CD8-positive, alpha-beta memory T cell (primary cell): ENCODE measurements around the gene HOMEZ. TPM values are rescaled to one million over a fixed set of nuclear protein-coding genes. Genes with fewer than 3 reads are reported as not detected.
"Not testable (repeated sequence)": the region's sequence is repeated elsewhere in the genome, so short reads cannot be mapped to it uniquely, and the experiment has no call there.

Source experiments
- CTCF ChIA-PET: fragments of 350-600 bp; sonication (Branson Sonifier 250); formaldehyde crosslinking; loops from one replicate; lab custom pipeline; 2021; ENCODE audit warnings: antibody characterized with exemption; lab: Charles Lee
- POLR2A ChIA-PET: fragments of 350-600 bp; sonication (Branson Sonifier 250); formaldehyde crosslinking; loops from one replicate; lab custom pipeline; 2021; ENCODE audit warnings: antibody characterized with exemption; lab: Charles Lee
- DNase-seq, 5 donors: peaks; one replicate each; pipeline versions ENCODE4 v3.0.0 to v3.0.0-alpha.2; 2020 to 2022; ENCODE audit warnings: mixed read lengths in 1 of 5
- H3K27ac ChIP-seq: one replicate; pipeline ENCODE4 v1.7.0; 2013; ENCODE audit warnings: low read depth, mild to moderate bottlenecking, low read length, moderate library complexity
- H3K27me3 ChIP-seq: 2 replicates; pipeline ENCODE4 v1.7.0; 2013; ENCODE audit warnings: low read length, mild to moderate bottlenecking; ENCODE audit not compliant: insufficient read depth, poor library complexity, severe bottlenecking
- H3K36me3 ChIP-seq: 2 replicates; pipeline ENCODE4 v1.7.0; 2013; ENCODE audit warnings: mild to moderate bottlenecking, low read length, moderate library complexity; ENCODE audit not compliant: insufficient read depth
- H3K4me1 ChIP-seq: 2 replicates; pipeline ENCODE4 v1.7.0; 2013; ENCODE audit warnings: mild to moderate bottlenecking, low read length, moderate library complexity; ENCODE audit not compliant: insufficient read depth
- H3K4me3 ChIP-seq: 2 replicates; pipeline ENCODE4 v1.7.0; 2013; ENCODE audit warnings: mild to moderate bottlenecking, low read length
- H3K9me3 ChIP-seq: 2 replicates; pipeline ENCODE4 v1.7.0; 2013; ENCODE audit warnings: mild to moderate bottlenecking, low read length
- H3K27ac Mint-ChIP-seq, 8 donors: one replicate each; pipeline ENCODE4 v1.8.0; 2020 to 2021; ENCODE audit warnings: mixed read lengths in 8 of 8, mild to moderate bottlenecking in 6 of 8, inconsistent platforms in 3 of 8, moderate library complexity in 3 of 8
- H3K27me3 Mint-ChIP-seq, 2 donors: one replicate each; pipeline ENCODE4 v1.8.0; 2020 to 2021; ENCODE audit warnings: mixed read lengths in 2 of 2, mild to moderate bottlenecking in 1 of 2, moderate library complexity in 1 of 2
- H3K36me3 Mint-ChIP-seq, 3 donors: one replicate each; pipeline ENCODE4 v1.8.0; 2020 to 2021; ENCODE audit warnings: mixed read lengths in 3 of 3, inconsistent platforms in 1 of 3, mild to moderate bottlenecking in 1 of 3
- H3K4me1 Mint-ChIP-seq, 3 donors: one replicate each; pipeline ENCODE4 v1.8.0; 2020 to 2021; ENCODE audit warnings: mixed read lengths in 3 of 3, inconsistent platforms in 1 of 3, mild to moderate bottlenecking in 1 of 3
- H3K4me3 Mint-ChIP-seq, 7 donors: one replicate each; pipeline ENCODE4 v1.8.0; 2020 to 2021; ENCODE audit warnings: mixed read lengths in 7 of 7, mild to moderate bottlenecking in 6 of 7, moderate library complexity in 4 of 7, inconsistent platforms in 2 of 7
- H3K9me3 Mint-ChIP-seq, 5 donors: one replicate each; pipeline ENCODE4 v1.8.0; 2020 to 2022; ENCODE audit warnings: mixed read lengths in 5 of 5, mild to moderate bottlenecking in 3 of 5, moderate library complexity in 2 of 5, inconsistent platforms in 1 of 5
- polyA plus RNA-seq: library from polyadenylated mRNA; unstranded; fragments of 300-500 nt; fragmentation: Illumina TruSeq; gene quantifications from one replicate; pipeline ENCODE4 v1.2.3, GENCODE V29; 2021
- total RNA-seq, 2 experiments: library from RNA; stranded (reverse); gene quantifications; one replicate each; pipeline ENCODE4 v1.2.3, GENCODE V29; 2021

Gene HOMEZ
- total and polyA plus RNA-seq, 3 experiments from 2014 or later: 4.9 to 13.4 (median 12.8) TPM

DNA sequence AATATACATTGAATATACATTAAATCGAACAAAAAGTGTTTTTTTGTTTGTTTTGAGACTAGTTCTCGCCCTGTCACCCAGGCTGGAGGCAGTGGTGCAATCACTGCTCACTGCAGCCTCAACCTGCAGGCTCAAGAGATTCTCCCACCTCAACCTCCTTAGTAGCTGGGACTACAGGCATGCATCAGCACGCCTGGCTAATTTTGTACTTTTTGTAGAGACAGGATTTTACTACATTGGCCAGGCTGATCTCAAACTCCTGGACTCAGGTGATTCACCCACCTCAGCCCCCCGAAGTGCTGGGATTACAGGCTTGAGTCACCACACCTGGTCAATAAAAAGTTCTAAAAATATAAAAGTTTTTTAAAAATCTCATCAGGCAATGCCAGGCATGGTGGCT lies 58.4 kb downstream of the HOMEZ start:
- peaks cover 0 to 9% (median 4%) of the 10 kb centered on the region in 5 donors for H3K9me3 Mint-ChIP-seq
- ChIA-PET CTCF (no interaction called here), POLR2A (no interaction called here)

DNA sequence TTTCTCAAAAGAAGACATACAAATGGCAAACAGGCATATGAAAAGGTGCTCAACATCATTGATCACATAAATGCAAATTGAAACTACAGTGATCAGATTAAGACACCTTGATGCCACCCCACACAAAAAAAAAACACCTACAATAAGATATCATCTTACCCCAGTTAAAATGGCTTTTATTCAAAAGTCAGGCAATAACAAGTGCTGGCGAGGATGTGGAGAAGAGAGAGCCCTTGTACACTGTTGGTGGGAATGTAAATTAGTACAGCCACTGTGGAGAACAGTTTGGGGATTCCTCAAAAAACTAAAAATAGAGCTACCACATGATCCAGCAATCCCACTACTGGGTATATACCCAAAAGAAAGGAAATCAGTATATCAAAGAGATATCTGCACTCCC lies 61.0 kb downstream of the HOMEZ start:
- H3K4me3 Mint-ChIP-seq, H3K4me1 ChIP-seq, H3K36me3 Mint-ChIP-seq, DNase-seq, H3K4me3 ChIP-seq, H3K27me3 ChIP-seq, H3K9me3 ChIP-seq, H3K36me3 ChIP-seq, POLR2A ChIA-PET, H3K27ac Mint-ChIP-seq, H3K4me1 Mint-ChIP-seq, H3K9me3 Mint-ChIP-seq, H3K27ac ChIP-seq: not testable (repeated sequence)
- CTCF ChIA-PET: interaction anchor here (0.6 kb wide), 1 partner anchor 1729 kb away, joined by 3 read pairs; no protein-coding TSS in a partner anchor
- peaks cover 14 to 32% of the 10 kb centered on the region in 2 donors for H3K27me3 Mint-ChIP-seq

More for the DNA sequence above, 58.4 kb downstream of the HOMEZ start:
- no peak overlapping the region for H3K4me3 ChIP-seq
- Mint-ChIP-seq H3K4me1 (no peaks in the 10 kb centered on the region), H3K27ac (no peak overlapping the region), H3K4me3 (no peak overlapping the region), H3K27me3 (peaks cover 6 to 15% of the 10 kb centered on the region in 2 donors), H3K36me3 (no peaks in the 10 kb centered on the region)
- no peak overlapping the region for H3K27ac ChIP-seq
- DNase-seq: no peak
- no peaks in the 10 kb centered on the region for H3K27me3 ChIP-seq
- no peaks in the 10 kb centered on the region for H3K4me1 ChIP-seq
- no peaks in the 10 kb centered on the region for H3K9me3 ChIP-seq
- no peaks in the 10 kb centered on the region for H3K36me3 ChIP-seq

Other genes starting within 250 kb of the HOMEZ start
- not detected for gene PSMB11, start 243.9 kb downstream of the HOMEZ start, total RNA-seq
- gene PSMB11, start 243.9 kb downstream of the HOMEZ start, polyA plus RNA-seq: not detected
- gene CDH24, start 228.6 kb downstream of the HOMEZ start, total RNA-seq: under 1 TPM; 0.82 to 0.88 TPM
- gene CDH24, start 228.6 kb downstream of the HOMEZ start, polyA plus RNA-seq: 0.36 TPM
- 100 to 1,000 TPM; 195 to 198 TPM for gene ACIN1, start 191.0 kb downstream of the HOMEZ start, total RNA-seq
- gene ACIN1, start 191.0 kb downstream of the HOMEZ start, polyA plus RNA-seq: 15.1 TPM
- 10 to 100 TPM; 52.5 to 55.6 TPM for gene C14orf119, start 190.6 kb downstream of the HOMEZ start, total RNA-seq
- gene C14orf119, start 190.6 kb downstream of the HOMEZ start, polyA plus RNA-seq: 112 TPM
- not detected for gene CIROP, start 181.1 kb downstream of the HOMEZ start, total RNA-seq
- not detected for gene CIROP, start 181.1 kb downstream of the HOMEZ start, polyA plus RNA-seq
- gene CEBPE, start 166.9 kb downstream of the HOMEZ start, total RNA-seq: under 1 TPM; 0.16 to 0.22 TPM
- gene CEBPE, start 166.9 kb downstream of the HOMEZ start, polyA plus RNA-seq: not detected
- 1 to 10 TPM; 1.4 to 2.5 TPM for gene SLC7A8, start 102.5 kb downstream of the HOMEZ start, total RNA-seq
- 0.51 TPM for gene SLC7A8, start 102.5 kb downstream of the HOMEZ start, polyA plus RNA-seq
- gene RNF212B, start 48.2 kb downstream of the HOMEZ start, total RNA-seq: not detected
- gene RNF212B, start 48.2 kb downstream of the HOMEZ start, polyA plus RNA-seq: not detected
- gene PPP1R3E, start 16.7 kb upstream of the HOMEZ start, total RNA-seq: 10 to 100 TPM; 16.2 to 18.2 TPM
- gene PPP1R3E, start 16.7 kb upstream of the HOMEZ start, polyA plus RNA-seq: 2.0 TPM
- gene BCL2L2, start 20.7 kb upstream of the HOMEZ start, total RNA-seq: 1 to 10 TPM in 1 of 2 experiments, under 1 TPM in 1; 0.86 to 1.0 TPM
- 0.29 TPM for gene BCL2L2, start 20.7 kb upstream of the HOMEZ start, polyA plus RNA-seq
- 100 to 1,000 TPM; 308 TPM for gene PABPN1, start 35.3 kb upstream of the HOMEZ start, total RNA-seq
- 125 TPM for gene PABPN1, start 35.3 kb upstream of the HOMEZ start, polyA plus RNA-seq
- gene SLC22A17, start 66.8 kb upstream of the HOMEZ start, total RNA-seq: 1 to 10 TPM; 2.6 to 2.8 TPM
- gene SLC22A17, start 66.8 kb upstream of the HOMEZ start, polyA plus RNA-seq: 1.6 TPM
- gene EFS, start 79.0 kb upstream of the HOMEZ start, total RNA-seq: not detected
- gene EFS, start 79.0 kb upstream of the HOMEZ start, polyA plus RNA-seq: not detected
- not detected for gene IL25, start 86.7 kb upstream of the HOMEZ start, total RNA-seq
- gene IL25, start 86.7 kb upstream of the HOMEZ start, polyA plus RNA-seq: not detected
- not detected for gene CMTM5, start 90.9 kb upstream of the HOMEZ start, total RNA-seq
- gene CMTM5, start 90.9 kb upstream of the HOMEZ start, polyA plus RNA-seq: not detected
- gene MYH6, start 122.1 kb upstream of the HOMEZ start, total RNA-seq: under 1 TPM in 1 of 2 experiments, not detected in 1; 0.09 TPM
- not detected for gene MYH6, start 122.1 kb upstream of the HOMEZ start, polyA plus RNA-seq
- gene MYH7, start 149.5 kb upstream of the HOMEZ start, total RNA-seq: not detected
- not detected for gene MYH7, start 149.5 kb upstream of the HOMEZ start, polyA plus RNA-seq
- 10 to 100 TPM; 82.7 to 88.7 TPM for gene NGDN, start 183.6 kb upstream of the HOMEZ start, total RNA-seq
- gene NGDN, start 183.6 kb upstream of the HOMEZ start, polyA plus RNA-seq: 74.9 TPM